GM21526 (cell line): Measurements from ENCODE around the gene CBLN3.

Source experiments
- ATAC-seq: cut with Tn5 transposase; IDR thresholded peaks from one replicate; pipeline ENCODE4 v1.9.1; 2021; ENCODE audit warnings: moderate library complexity; ENCODE audit not compliant: unreplicated experiment, low FRiP score

Gene CBLN3

GRCh38 chr14:24426912-24427536 is 2.4 kb downstream of the CBLN3 start:
- ATAC-seq: no peak

GRCh38 chr14:24426150-24426911 is 3.1 kb downstream of the CBLN3 start:
- ATAC-seq: no peak

- ATAC-seq: no peak
These were observed 3.8 kb downstream of the CBLN3 start for GRCh38 chr14:24425704-24426103.

GRCh38 chr14:24422694-24423601 is 6.5 kb downstream of the CBLN3 start:
- ATAC-seq: no peak

- no peak for ATAC-seq
These were observed 7.2 kb downstream of the CBLN3 start for GRCh38 chr14:24422261-24422660.

- no peak for ATAC-seq
These were observed 11.0 kb downstream of the CBLN3 start for GRCh38 chr14:24418492-24418873.

GRCh38 chr14:24417832-24418491 is 11.5 kb downstream of the CBLN3 start:
- no peak for ATAC-seq

GRCh38 chr14:24416932-24417619 is 12.4 kb downstream of the CBLN3 start:
- ATAC-seq: no peak

- ATAC-seq: no peak
These were observed 13.1 kb downstream of the CBLN3 start for GRCh38 chr14:24416254-24416931.

GRCh38 chr14:24415421-24416253 is 13.8 kb downstream of the CBLN3 start:
- ATAC-seq: no peak

- ATAC-seq: no peak
These were observed 14.6 kb downstream of the CBLN3 start for GRCh38 chr14:24414732-24415420.

- no peak for ATAC-seq
These were observed 15.4 kb downstream of the CBLN3 start for GRCh38 chr14:24414077-24414476.

GRCh38 chr14:24411443-24412389 is 17.8 kb downstream of the CBLN3 start:
- ATAC-seq: no peak

GRCh38 chr14:24409956-24410355 is 19.5 kb downstream of the CBLN3 start:
- no peak for ATAC-seq

- ATAC-seq: no peak
These were observed 20.3 kb downstream of the CBLN3 start for GRCh38 chr14:24409192-24409591.

- ATAC-seq: no peak
These were observed 20.7 kb downstream of the CBLN3 start for GRCh38 chr14:24408764-24409163.
